H1 (cell line): ENCODE measurements around the gene NCOA5. TPM values are rescaled to one million over a fixed set of nuclear protein-coding genes. Genes with fewer than 3 reads are reported as not detected.

ENCODE experiments used
- EZH2 ChIP-seq: fragments of 200-600 bp; sonication (generic); IDR thresholded peaks from 2 replicates; pipeline ENCODE4 v1.7.1; 2012; ENCODE audit warnings: low read depth, mild to moderate bottlenecking, moderate library complexity, low read length, inconsistent platforms; ENCODE audit not compliant: severe bottlenecking
- KDM1A ChIP-seq: fragments of 200-600, 300-600 bp; sonication (generic); IDR thresholded peaks from 2 replicates; pipeline ENCODE4 v1.7.1; 2016; ENCODE audit warnings: mild to moderate bottlenecking, low read length, borderline replicate concordance
- POLR2A ChIP-seq, 2 experiments: IDR thresholded peaks; 1 replicate in 1 of 2; 2 replicates in 1 of 2; pipeline ENCODE4 v1.6.1; 2011; ENCODE audit warnings: low read depth in 2 of 2, low read length in 2 of 2, mild to moderate bottlenecking in 2 of 2; ENCODE audit errors: control extremely low read depth in 1 of 2
- SP1 ChIP-seq: IDR thresholded peaks from 2 replicates; pipeline ENCODE4 v1.6.1; 2011; ENCODE audit warnings: low read depth, low read length
- polyA plus RNA-seq, 7 experiments: library from polyadenylated mRNA; depleted of rRNA in 3 of 7; stranded (reverse) in 5 of 7; unstranded in 2 of 7; fragments of >200 nt in 5 of 7; fragments of 200-250 nt in 2 of 7; gene quantifications; 1 replicate in 5 of 7; 2 replicates in 1 of 7; 4 replicates in 1 of 7; pipeline versions ENCODE4 v1.2.1 to v1.2.3, GENCODE V29; 2011 to 2013; ENCODE audit warnings: missing spikeins in 2 of 7, mixed read lengths in 2 of 7
- total RNA-seq: library from RNA; stranded (reverse); fragmentation: NEBNext Ultra II Directional; extraction: Animal tissue kit (Norgen Biotek cat#: 25700); gene quantifications from 2 replicates; pipeline ENCODE4 v1.2.1, GENCODE V29; 2021

The NCOA5 gene
- total and polyA plus RNA-seq, 2 of the 8 experiments (the other 6 are each of a cell fraction or from before 2014, with no cell fraction given): 20.4 to 29.0 TPM

DNA sequence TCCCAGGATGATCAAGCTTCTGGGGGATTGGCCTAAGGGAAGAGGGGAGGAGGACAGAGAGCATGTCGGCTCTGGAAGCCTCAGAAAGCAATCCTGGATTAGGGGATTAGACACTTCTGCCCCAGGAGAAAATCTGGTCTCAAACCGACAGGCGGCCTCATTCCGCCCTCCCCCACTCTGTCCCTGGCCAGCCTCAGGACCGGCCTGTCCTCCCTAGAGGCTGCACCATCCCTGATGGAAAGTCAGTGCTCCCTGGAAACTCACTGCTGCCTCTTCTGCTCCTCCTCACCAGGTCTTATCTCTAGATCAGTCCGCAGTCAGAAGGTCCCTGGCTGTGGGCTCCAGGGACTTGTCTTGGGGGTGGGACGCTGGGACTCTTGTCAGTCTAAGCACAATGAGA, 61.7 kb downstream of the NCOA5 start (continued):
- TF ChIP-seq KDM1A (no peak), POLR2A (IDR thresholded peaks at IDR 0.05; ENCODE audit: control extremely low read depth in 1 of 2, low read depth in 2 of 2, low read length in 2 of 2) (no peak), EZH2 (no peak), SP1 (no peak)
